HG02840 (cell line): ENCODE results near the gene SORCS2.

Source experiments
- ATAC-seq: cut with Tn5 transposase; IDR thresholded peaks from one replicate; pipeline ENCODE4 v1.9.1; 2021; ENCODE audit warnings: mild to moderate bottlenecking, moderate library complexity, moderate number of reproducible peaks; ENCODE audit not compliant: unreplicated experiment, low FRiP score

The SORCS2 gene

GRCh38 chr4:7699825-7700224, 507.5 kb downstream of the SORCS2 start:
- ATAC-seq = no peak

DNA sequence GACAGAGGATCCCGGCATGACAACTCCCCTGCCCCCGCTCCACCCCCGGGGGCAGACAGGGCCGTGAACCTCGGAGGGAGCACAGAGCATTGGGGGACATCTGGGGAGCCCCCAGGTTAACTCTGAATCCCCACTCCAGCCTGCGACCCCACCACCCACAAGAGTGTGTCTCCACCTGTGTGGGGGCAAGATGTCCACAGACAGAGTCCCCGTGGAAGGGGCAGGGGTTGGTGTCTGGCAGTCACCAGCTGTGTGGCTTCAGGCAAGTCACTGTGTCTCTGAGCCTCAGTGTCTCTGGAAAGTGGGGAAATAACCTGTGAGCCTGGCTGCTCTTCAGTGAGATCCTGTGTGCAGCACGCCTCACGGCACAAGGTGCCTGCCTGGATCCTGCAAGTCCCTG, 508.3 kb downstream of the SORCS2 start:
- no peak for ATAC-seq

GRCh38 chr4:7701866-7702649, 509.7 kb downstream of the SORCS2 start:
- ATAC-seq = no peak

DNA sequence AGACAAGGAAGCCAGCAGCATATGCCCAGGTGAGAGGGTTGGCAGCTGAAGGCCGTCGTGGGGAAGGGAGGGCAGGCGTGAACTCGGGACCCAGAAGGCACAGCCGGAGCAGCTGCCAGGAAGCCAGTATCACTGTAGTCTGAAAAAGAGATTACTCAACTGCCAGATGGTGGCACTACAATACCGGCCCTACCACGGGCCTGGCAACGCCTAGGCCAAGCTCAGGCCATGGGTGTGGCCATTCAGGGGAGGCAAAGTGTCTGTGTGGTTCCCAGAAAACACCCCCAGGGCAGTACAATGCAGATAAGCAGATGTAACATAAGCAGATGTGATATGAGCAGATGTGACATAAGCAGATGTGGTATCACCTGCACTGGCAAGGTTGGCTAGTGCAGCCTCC, 511.4 kb downstream of the SORCS2 start:
- no peak for ATAC-seq

DNA sequence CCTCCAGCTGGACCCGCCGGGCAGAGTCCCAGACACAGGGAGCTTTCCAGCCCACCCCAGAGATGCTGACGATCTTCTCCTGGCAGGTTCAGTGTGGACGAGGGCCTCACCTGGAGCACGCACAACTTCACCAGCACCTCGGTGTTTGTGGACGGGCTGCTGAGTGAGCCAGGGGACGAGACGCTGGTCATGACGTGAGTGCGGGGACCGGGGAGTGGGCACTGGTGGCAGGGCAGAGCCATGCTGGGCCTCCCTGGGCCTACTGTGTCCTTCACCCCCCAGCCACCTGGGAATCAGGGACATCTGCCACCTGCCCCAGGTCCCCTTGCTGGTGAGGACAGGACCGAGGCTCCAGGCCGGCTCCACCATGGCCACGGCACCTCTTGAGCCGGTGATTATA, 511.8 kb downstream of the SORCS2 start:
- no peak for ATAC-seq

- ATAC-seq = no peak
Measured at GRCh38 chr4:7704625-7705024, 512.3 kb downstream of the SORCS2 start.

DNA sequence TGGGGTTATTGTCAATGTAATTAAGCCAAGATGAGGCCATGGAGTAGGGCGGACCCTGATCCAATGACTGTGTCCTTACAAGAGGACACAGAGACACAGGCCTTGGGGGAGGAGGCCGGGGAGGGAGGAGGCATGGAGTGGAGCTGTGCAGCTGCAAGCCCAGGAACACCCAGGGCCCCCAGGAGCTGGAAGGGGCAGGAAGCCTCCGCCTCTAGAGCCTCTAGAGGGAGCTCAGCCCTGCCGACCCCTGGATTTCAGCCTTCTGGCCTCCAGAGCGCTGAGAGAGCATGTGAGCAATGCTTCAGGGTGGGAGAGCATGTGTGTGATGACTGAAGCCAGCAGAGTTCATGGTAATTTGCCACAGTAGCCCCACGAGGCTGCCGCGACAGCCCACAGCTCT, 512.7 kb downstream of the SORCS2 start:
- ATAC-seq = no peak

- ATAC-seq = no peak
Measured at GRCh38 chr4:7705593-7705992, 513.3 kb downstream of the SORCS2 start.

GRCh38 chr4:7708238-7708637, 515.9 kb downstream of the SORCS2 start:
- no peak for ATAC-seq

GRCh38 chr4:7708981-7709380, 516.6 kb downstream of the SORCS2 start:
- no peak for ATAC-seq

DNA sequence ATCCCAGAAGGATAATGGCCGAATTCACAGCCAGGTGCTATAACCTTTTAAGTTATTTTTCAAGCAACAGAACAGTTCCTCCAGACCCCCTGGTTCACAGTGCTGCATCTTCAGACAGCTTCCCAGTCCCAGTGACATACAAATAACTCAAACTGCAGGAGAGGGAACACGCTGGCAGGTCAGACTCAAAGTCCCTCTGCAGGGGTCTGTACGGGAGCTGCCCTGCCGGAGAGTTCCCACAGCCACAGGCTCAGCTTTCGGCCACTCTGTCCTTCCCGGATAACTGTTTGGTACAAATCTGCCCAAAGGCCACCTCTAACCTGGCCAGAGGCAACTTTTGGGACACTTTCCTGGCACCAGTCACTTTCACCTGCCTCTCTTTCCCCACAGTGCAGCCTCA, 517.1 kb downstream of the SORCS2 start:
- no peak for ATAC-seq

- no peak for ATAC-seq
Measured at GRCh38 chr4:7710126-7710525, 517.8 kb downstream of the SORCS2 start.

DNA sequence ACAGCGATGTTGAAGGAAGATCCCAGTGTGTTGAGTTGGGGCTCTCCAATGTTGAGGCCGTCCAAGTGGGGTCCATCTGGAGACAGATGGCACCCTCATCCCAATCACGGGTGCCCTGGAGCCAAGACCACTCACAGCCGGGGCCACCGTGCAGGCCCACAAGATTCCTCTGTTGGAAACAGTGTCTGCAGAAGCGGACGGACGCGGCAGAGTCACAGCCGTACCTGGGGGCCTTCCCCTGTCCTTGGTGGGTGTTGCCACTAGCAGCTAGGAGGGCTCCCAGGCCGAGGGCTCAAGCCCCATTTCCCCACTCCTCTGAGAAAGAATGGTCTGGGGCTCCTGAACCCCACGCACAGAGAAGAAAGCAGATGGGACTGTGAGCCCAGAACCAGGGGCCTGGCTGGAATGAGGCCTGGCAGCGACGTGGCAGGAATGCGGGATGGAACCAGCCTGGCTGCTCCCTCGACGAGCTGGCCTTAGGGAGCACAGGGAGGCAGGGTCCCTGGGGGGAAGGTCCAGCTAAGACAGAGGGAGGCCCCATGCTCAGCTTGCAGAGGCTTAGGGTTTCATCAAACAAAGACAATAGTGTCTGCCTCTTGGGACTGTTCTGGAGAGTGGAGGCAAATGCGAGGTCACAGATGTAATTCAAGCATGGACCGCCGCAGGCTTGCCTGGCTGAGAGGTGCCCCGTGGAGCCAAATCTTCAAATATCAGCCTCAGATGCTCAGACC, 518.4 kb downstream of the SORCS2 start:
- no peak for ATAC-seq

DNA sequence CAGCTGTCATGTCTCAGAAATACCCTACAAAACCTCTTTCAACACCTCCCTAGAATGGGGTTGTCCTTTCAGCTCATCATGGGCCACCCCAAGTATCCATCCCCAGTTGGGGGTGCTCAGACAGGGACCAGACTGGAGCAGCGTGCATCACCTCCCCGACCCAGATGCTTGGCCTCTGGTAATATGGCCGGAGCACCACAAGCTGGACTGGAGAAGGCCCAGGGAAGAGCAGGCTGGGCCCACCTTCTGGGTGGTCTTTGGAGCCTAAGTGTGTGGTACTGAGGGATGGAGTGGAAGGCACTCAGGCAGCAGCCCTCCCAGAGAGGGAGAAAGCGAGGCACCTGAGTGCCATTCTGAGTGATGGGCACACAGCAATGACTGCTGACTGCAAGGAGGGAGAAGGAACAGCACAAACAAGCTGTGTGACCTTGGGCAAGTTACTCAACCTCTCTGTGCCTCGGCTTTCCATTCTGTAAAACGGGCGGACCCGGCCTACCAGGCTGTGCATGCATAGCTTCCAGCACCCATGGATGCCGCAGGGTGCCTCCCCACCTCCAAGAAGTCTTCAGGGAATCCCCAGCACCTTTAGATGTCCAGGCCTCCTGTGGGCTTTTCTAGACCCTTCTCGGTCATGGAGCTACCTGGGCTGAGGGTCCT, 519.1 kb downstream of the SORCS2 start:
- ATAC-seq = no peak

GRCh38 chr4:7712021-7712671, 519.8 kb downstream of the SORCS2 start:
- no peak for ATAC-seq

- no peak for ATAC-seq
Measured at GRCh38 chr4:7713757-7714156, 521.4 kb downstream of the SORCS2 start.

DNA sequence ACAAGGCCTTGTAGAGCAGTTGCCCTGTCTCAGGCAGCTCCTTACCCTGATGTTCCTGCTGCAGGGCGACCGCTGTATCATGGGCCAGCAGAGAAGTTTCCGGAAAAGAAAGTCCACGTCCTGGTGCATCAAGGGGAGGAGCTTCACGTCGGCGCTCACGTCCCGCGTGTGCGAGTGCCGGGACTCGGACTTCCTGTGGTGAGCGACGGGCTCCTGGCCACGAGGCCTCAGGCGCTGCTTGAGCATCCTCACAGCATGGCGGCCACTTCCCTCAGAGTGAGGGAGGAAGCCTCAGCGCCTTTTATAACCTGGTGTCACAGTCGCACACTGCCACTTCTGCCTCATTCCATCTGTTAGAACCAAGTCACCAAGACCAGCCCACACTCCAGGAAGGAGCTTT, 521.8 kb downstream of the SORCS2 start:
- ATAC-seq = no peak

DNA sequence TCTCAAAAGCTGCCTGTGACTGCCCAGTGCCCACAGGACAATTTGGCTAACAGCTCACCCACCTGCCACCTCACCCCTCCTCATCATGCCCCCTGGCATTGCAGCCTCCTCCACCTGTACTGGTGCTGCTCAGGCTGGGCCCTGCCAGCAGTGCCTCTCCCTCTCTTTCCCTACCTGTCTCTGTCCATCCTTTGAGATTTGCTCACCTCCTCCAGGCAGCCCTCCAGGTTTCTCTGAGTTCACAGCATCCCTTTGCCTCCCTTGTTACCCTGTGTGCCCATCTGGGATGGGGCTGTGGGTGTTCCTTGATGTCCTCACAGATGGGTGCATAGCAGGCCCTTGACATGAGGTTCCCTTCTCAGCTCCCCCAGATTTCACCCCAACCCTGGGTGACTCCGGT, 522.4 kb downstream of the SORCS2 start:
- no peak for ATAC-seq

GRCh38 chr4:7715271-7716009, 523.1 kb downstream of the SORCS2 start:
- no peak for ATAC-seq

- ATAC-seq = no peak
Measured at GRCh38 chr4:7716010-7716721, 523.8 kb downstream of the SORCS2 start.
